OCI-LY7 (cell line): ENCODE results near the gene MACROD2.

ENCODE experiments used
- EZH2phosphoT487 ChIP-seq: fragments of 200-600 bp; sonication (generic); IDR thresholded peaks from 2 replicates; pipeline ENCODE4 v1.6.1; 2018; ENCODE audit warnings: low read depth, borderline replicate concordance, mild to moderate bottlenecking, mixed run types, antibody characterized with exemption, low read length, moderate library complexity, mixed read lengths
- TF ChIP-seq, protein P1 (sequence below): fragments of 200-600 bp; sonication (generic); conservative IDR thresholded peaks from 2 replicates; pipeline ENCODE4 v1.5.1; 2014; ENCODE audit warnings: mild to moderate bottlenecking, antibody characterized with exemption, low read length, moderate library complexity, mixed read lengths

GRCh38 chr20:15138548-15139126 is 1143.3 kb downstream of the MACROD2 start:
- TF ChIP-seq, protein P1, sequence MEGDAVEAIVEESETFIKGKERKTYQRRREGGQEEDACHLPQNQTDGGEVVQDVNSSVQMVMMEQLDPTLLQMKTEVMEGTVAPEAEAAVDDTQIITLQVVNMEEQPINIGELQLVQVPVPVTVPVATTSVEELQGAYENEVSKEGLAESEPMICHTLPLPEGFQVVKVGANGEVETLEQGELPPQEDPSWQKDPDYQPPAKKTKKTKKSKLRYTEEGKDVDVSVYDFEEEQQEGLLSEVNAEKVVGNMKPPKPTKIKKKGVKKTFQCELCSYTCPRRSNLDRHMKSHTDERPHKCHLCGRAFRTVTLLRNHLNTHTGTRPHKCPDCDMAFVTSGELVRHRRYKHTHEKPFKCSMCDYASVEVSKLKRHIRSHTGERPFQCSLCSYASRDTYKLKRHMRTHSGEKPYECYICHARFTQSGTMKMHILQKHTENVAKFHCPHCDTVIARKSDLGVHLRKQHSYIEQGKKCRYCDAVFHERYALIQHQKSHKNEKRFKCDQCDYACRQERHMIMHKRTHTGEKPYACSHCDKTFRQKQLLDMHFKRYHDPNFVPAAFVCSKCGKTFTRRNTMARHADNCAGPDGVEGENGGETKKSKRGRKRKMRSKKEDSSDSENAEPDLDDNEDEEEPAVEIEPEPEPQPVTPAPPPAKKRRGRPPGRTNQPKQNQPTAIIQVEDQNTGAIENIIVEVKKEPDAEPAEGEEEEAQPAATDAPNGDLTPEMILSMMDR, result no peak
- TF ChIP-seq EZH2phosphoT487, result no peak
